Endothelial cell (in vitro differentiated cells): ENCODE results near the gene YAP1. TPM values are rescaled to one million over a fixed set of nuclear protein-coding genes. Genes with fewer than 3 reads are reported as not detected.

Experiments used
- DNase-seq: peaks from one replicate; pipeline ENCODE4 v3.0.0; 2021; ENCODE audit warnings: low spot score
- H3K27ac Mint-ChIP-seq: one replicate; pipeline ENCODE4 v1.8.0; 2021; ENCODE audit warnings: mixed read lengths, inconsistent platforms; ENCODE audit not compliant: unreplicated experiment
- H3K27me3 Mint-ChIP-seq: one replicate; pipeline ENCODE4 v1.8.0; 2021; ENCODE audit warnings: mild to moderate bottlenecking, moderate library complexity, mixed read lengths, inconsistent platforms; ENCODE audit not compliant: unreplicated experiment
- H3K36me3 Mint-ChIP-seq: one replicate; pipeline ENCODE4 v1.8.0; 2021; ENCODE audit warnings: mild to moderate bottlenecking, low read depth, mixed read lengths, inconsistent platforms; ENCODE audit not compliant: unreplicated experiment
- H3K4me1 Mint-ChIP-seq: one replicate; pipeline ENCODE4 v1.8.0; 2021; ENCODE audit warnings: mild to moderate bottlenecking, mixed read lengths, inconsistent platforms; ENCODE audit not compliant: unreplicated experiment
- H3K4me3 Mint-ChIP-seq: one replicate; pipeline ENCODE4 v1.8.0; 2021; ENCODE audit warnings: mild to moderate bottlenecking, mixed read lengths, inconsistent platforms; ENCODE audit not compliant: unreplicated experiment
- H3K9me3 Mint-ChIP-seq: one replicate; pipeline ENCODE4 v1.8.0; 2021; ENCODE audit warnings: mixed read lengths, inconsistent platforms; ENCODE audit not compliant: unreplicated experiment
- total RNA-seq: library from RNA; stranded (reverse); fragmentation: NEBNext Ultra II Directional; extraction: Animal tissue kit (Norgen Biotek cat#: 25700); gene quantifications from one replicate; pipeline ENCODE4 v1.2.1, GENCODE V29; 2021; ENCODE audit not compliant: unreplicated experiment
- TF ChIP-seq, protein P1 (sequence below): fragments of 200-600 bp; sonication (generic); IDR thresholded peaks from one replicate; pipeline ENCODE4 v1.5.0; 2021; ENCODE audit warnings: antibody characterized with exemption; ENCODE audit not compliant: unreplicated experiment

The YAP1 gene
- total RNA-seq, 1 donor from 2014 or later: 158 TPM

DNA sequence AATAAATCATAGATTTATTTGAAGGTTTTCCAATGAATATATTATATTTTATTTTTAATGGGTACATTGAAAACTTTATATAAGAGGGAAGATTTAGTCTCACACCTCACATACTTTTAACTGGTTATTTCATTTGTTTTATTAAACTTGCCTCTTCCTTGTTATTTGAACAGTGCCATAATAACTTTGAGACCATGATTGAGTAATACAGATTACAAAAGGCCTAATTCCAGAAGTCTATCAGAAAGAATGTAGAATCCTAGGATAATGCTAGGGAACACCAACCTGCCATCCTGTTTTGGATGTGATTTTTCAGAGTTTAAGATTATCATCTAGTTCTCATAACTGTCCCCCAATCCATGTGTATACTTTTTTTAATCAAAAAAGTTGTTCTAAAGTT lies 104.4 kb downstream of the YAP1 start:
- Mint-ChIP-seq H3K4me1 (no peaks in the 10 kb centered on the region), H3K36me3 (peaks cover 13% of the 10 kb centered on the region), H3K27me3 (peaks cover 1% of the 10 kb centered on the region), H3K9me3 (no peaks in the 10 kb centered on the region), H3K4me3 (no peak overlapping the region), H3K27ac (no peak overlapping the region)
- TF ChIP-seq, protein P1, sequence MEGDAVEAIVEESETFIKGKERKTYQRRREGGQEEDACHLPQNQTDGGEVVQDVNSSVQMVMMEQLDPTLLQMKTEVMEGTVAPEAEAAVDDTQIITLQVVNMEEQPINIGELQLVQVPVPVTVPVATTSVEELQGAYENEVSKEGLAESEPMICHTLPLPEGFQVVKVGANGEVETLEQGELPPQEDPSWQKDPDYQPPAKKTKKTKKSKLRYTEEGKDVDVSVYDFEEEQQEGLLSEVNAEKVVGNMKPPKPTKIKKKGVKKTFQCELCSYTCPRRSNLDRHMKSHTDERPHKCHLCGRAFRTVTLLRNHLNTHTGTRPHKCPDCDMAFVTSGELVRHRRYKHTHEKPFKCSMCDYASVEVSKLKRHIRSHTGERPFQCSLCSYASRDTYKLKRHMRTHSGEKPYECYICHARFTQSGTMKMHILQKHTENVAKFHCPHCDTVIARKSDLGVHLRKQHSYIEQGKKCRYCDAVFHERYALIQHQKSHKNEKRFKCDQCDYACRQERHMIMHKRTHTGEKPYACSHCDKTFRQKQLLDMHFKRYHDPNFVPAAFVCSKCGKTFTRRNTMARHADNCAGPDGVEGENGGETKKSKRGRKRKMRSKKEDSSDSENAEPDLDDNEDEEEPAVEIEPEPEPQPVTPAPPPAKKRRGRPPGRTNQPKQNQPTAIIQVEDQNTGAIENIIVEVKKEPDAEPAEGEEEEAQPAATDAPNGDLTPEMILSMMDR: no peak
- no peak for DNase-seq

GRCh38 chr11:102216433-102217075 lies 106.3 kb downstream of the YAP1 start:
- H3K27ac Mint-ChIP-seq: no peak overlapping the region
- peaks cover 7% of the 10 kb centered on the region for H3K36me3 Mint-ChIP-seq
- TF ChIP-seq, protein P1: no peak
- DNase-seq: no peak
- no peaks in the 10 kb centered on the region for H3K9me3 Mint-ChIP-seq
- H3K4me1 Mint-ChIP-seq: no peaks in the 10 kb centered on the region
- H3K4me3 Mint-ChIP-seq: no peak overlapping the region
- H3K27me3 Mint-ChIP-seq: peaks cover 1% of the 10 kb centered on the region

DNA sequence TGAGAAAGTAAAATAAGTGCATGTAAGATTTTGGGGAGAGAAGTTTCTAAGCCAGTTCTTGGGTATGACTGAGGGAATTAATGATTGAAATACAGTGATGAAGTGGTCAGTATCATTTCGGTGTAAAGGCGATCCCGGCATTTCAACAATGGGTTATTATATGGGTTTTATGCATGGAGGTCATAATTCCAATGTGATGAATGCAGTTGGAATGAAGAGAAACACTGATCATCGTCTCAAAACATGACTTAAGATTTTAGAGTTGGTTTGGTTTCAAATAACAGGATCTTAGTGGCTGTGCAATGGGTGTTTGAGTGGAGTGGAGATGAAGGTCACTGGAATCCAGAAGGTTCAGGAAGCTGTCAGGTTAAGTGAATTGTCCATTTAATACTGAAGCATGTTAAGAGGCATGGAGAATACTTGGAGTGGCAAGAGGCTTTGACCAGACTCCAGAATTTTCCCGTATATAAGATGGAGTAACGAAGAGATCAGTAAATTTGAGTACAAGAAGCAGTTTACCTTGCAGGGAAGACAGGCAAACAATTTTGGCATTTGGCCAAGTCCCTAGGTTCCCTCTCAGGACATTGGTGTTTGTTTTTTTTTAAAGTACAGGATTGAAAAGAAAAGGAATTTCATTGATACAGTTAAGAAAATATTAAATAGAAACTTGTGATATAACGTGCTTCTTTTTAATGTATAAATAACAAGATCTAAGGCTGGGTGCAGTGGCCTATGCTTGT lies 110.7 kb downstream of the YAP1 start:
- H3K36me3 Mint-ChIP-seq: peaks cover 23% of the 10 kb centered on the region
- no peak overlapping the region for H3K4me3 Mint-ChIP-seq
- peaks cover 5% of the 10 kb centered on the region for H3K4me1 Mint-ChIP-seq
- DNase-seq: no peak
- no peaks in the 10 kb centered on the region for H3K9me3 Mint-ChIP-seq
- TF ChIP-seq, protein P1: no peak
- H3K27me3 Mint-ChIP-seq: peaks cover 1% of the 10 kb centered on the region
- H3K27ac Mint-ChIP-seq: no peak overlapping the region

GRCh38 chr11:102223859-102224258 lies 113.6 kb downstream of the YAP1 start:
- Mint-ChIP-seq H3K4me1 (peaks cover 9% of the 10 kb centered on the region), H3K36me3 (peaks cover 30% of the 10 kb centered on the region), H3K4me3 (no peak overlapping the region), H3K27ac (no peak overlapping the region), H3K27me3 (peaks cover 3% of the 10 kb centered on the region), H3K9me3 (no peaks in the 10 kb centered on the region)
- DNase-seq: no peak
- TF ChIP-seq, protein P1: no peak
